Measurements from ENCODE around the gene CCDC30. TPM values are rescaled to one million over a fixed set of nuclear protein-coding genes. Genes with fewer than 3 reads are reported as not detected.

The CCDC30 gene
- total and polyA plus RNA-seq, 9 of the 15 experiments (the other 6 are each of a cell fraction or from before 2014, with no cell fraction given) = 0.05 to 0.91 (median 0.24) TPM

DNA sequence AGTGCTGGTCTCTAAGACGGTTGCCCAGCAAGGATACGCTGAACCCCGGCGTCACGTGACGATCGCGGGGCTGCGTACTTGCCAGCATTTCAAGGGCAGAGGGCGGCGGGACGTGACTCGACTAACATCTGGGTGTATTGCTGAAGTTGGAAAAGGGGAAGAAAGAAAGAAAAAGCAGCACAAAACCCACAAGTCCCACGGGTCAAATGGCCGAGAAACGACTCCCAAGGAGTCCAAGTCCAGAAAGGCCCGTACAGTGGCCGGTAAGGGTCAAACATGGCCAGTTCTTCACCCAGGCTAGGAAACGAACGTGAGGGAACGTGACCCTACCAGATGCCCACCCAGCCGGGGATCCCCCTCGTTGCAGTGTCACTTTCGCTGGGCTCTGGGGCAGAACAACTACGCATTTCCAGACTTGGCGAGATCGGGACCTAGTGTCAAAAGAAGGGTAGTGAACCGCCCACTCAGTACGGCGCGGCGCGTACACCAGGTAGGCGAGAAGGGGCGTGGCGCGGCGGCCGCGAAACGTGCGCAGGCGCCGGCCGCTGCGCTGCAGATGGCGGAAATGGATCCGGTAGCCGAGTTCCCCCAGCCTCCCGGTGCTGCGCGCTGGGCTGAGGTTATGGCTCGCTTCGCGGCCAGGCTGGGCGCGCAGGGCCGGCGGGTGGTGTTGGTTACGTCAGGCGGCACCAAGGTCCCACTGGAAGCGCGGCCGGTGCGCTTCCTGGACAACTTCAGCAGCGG lies 6.9 kb upstream of the CCDC30 start, which contains the start of the genes PPCS and ZMYND12 (continued):
- TF ChIP-seq, protein P1, sequence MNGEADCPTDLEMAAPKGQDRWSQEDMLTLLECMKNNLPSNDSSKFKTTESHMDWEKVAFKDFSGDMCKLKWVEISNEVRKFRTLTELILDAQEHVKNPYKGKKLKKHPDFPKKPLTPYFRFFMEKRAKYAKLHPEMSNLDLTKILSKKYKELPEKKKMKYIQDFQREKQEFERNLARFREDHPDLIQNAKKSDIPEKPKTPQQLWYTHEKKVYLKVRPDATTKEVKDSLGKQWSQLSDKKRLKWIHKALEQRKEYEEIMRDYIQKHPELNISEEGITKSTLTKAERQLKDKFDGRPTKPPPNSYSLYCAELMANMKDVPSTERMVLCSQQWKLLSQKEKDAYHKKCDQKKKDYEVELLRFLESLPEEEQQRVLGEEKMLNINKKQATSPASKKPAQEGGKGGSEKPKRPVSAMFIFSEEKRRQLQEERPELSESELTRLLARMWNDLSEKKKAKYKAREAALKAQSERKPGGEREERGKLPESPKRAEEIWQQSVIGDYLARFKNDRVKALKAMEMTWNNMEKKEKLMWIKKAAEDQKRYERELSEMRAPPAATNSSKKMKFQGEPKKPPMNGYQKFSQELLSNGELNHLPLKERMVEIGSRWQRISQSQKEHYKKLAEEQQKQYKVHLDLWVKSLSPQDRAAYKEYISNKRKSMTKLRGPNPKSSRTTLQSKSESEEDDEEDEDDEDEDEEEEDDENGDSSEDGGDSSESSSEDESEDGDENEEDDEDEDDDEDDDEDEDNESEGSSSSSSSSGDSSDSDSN (IDR thresholded peaks at IDR 0.05; ENCODE audit: borderline replicate concordance in 1 of 2, low read depth in 2 of 2, low read length in 2 of 2) = no peak
- no peak for TF ChIP-seq TBL1XR1 (IDR thresholded peaks at IDR 0.05; ENCODE audit: low read length in 2 of 2)
- no peak for TF ChIP-seq RCOR1 (IDR thresholded peaks at IDR 0.05; ENCODE audit: borderline replicate concordance in 1 of 2, low read depth in 2 of 2, low read length in 2 of 2)
- no peak for TF ChIP-seq ZC3H4 (CRISPR knock-in tag; IDR thresholded peaks at IDR 0.05; ENCODE audit: borderline replicate concordance)
- TF ChIP-seq BHLHE40 (IDR thresholded peaks at IDR 0.05; ENCODE audit: low read length) = peak; percentile 64; the same call in 1 of the 2 replicates
- 0 out of 2 replicates have a peak, but pooled peaks have one; percentile 12 for TF ChIP-seq SMAD4 (CRISPR knock-in tag; conservative IDR thresholded peaks at IDR 0.05)
- TF ChIP-seq ZNF165 (CRISPR knock-in tag; IDR thresholded peaks at IDR 0.05; ENCODE audit: borderline replicate concordance) = no peak
- TF ChIP-seq SRF (CRISPR knock-in tag; IDR thresholded peaks at IDR 0.05) = no peak
- 0 out of 2 replicates have a peak, but pooled peaks have one; percentile 16 for TF ChIP-seq ZNF589 (CRISPR knock-in tag; IDR thresholded peaks at IDR 0.05; ENCODE audit: low read depth)
- TF ChIP-seq RBBP5 (IDR thresholded peaks at IDR 0.05; ENCODE audit: borderline replicate concordance, insufficient read depth, low read length, poor library complexity, severe bottlenecking) = peak; percentile 11
- TF ChIP-seq CBX8 (IDR thresholded peaks at IDR 0.05; ENCODE audit: borderline replicate concordance, extremely low read depth, low read depth, low read length, poor library complexity, severe bottlenecking) = no peak
- TF ChIP-seq, protein P2, sequence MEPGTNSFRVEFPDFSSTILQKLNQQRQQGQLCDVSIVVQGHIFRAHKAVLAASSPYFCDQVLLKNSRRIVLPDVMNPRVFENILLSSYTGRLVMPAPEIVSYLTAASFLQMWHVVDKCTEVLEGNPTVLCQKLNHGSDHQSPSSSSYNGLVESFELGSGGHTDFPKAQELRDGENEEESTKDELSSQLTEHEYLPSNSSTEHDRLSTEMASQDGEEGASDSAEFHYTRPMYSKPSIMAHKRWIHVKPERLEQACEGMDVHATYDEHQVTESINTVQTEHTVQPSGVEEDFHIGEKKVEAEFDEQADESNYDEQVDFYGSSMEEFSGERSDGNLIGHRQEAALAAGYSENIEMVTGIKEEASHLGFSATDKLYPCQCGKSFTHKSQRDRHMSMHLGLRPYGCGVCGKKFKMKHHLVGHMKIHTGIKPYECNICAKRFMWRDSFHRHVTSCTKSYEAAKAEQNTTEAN (CRISPR knock-in tag; IDR thresholded peaks at IDR 0.05) = no peak
- peak; percentile 96 to 97 for TF ChIP-seq NRF1 (conservative IDR thresholded peaks at IDR 0.05 in 1 of 2, IDR thresholded peaks at IDR 0.05 in 1 of 2)
- TF ChIP-seq CBFA2T3 (IDR thresholded peaks at IDR 0.05) = no peak
- TF ChIP-seq SUPT5H (IDR thresholded peaks at IDR 0.05) = peak; percentile 87
- TF ChIP-seq, protein P3, sequence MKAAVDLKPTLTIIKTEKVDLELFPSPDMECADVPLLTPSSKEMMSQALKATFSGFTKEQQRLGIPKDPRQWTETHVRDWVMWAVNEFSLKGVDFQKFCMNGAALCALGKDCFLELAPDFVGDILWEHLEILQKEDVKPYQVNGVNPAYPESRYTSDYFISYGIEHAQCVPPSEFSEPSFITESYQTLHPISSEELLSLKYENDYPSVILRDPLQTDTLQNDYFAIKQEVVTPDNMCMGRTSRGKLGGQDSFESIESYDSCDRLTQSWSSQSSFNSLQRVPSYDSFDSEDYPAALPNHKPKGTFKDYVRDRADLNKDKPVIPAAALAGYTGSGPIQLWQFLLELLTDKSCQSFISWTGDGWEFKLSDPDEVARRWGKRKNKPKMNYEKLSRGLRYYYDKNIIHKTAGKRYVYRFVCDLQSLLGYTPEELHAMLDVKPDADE (conservative IDR thresholded peaks at IDR 0.05; ENCODE audit: control insufficient read depth, low read depth, low read length) = no peak; the same call in none of the 2 replicates
- TF ChIP-seq ZNF217 (CRISPR knock-in tag; IDR thresholded peaks at IDR 0.05) = no peak
- TF ChIP-seq ZNF121 (CRISPR knock-in tag; conservative IDR thresholded peaks at IDR 0.05) = no peak
- no peak; the same call in 1 of the 2 replicates for TF ChIP-seq MBD2 (IDR thresholded peaks at IDR 0.05; ENCODE audit: borderline replicate concordance, low read depth)
- TF ChIP-seq, protein P4, sequence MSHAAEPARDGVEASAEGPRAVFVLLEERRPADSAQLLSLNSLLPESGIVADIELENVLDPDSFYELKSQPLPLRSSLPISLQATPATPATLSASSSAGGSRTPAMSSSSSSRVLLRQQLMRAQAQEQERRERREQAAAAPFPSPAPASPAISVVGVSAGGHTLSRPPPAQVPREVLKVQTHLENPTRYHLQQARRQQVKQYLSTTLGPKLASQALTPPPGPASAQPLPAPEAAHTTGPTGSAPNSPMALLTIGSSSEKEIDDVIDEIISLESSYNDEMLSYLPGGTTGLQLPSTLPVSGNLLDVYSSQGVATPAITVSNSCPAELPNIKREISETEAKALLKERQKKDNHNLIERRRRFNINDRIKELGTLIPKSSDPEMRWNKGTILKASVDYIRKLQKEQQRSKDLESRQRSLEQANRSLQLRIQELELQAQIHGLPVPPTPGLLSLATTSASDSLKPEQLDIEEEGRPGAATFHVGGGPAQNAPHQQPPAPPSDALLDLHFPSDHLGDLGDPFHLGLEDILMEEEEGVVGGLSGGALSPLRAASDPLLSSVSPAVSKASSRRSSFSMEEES (CRISPR knock-in tag; IDR thresholded peaks at IDR 0.05) = peak; percentile 51
